Measurements from ENCODE around the gene KRTAP5-3. TPM values are rescaled to one million over a fixed set of nuclear protein-coding genes. Genes with fewer than 3 reads are reported as not detected.

Gene KRTAP5-3
- total and polyA plus RNA-seq, 12 donors = not detected

DNA sequence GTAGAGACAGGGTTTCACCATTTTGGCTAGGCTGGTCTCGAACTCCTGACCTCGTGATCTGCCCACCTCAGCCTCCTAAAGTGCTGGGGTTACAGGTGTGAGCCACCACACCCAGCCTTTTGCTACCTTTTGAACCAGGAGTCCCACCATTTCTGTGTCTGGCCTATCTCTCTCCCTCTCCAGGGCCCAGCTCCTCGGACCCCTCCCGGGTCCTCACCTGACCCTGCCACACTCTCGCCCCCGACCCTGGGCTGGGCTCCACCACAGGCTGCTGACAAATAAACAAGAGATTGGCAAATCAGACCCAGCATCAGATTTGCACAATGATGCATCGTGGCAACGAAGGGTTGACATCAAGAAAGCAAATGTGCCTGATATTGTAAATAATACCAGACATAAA is 30.1 kb upstream of the KRTAP5-3 start:
- Histone ChIP-seq H3K36me3 (no peaks in the 10 kb centered on the region), H3K9me3 (no peaks in the 10 kb centered on the region), H3K4me1 (peaks cover 0 to 28% (median 15%) of the 10 kb centered on the region in 9 donors), H3K4me3 (no peak overlapping the region), H3K27me3 (peaks cover 0 to 33% (median 16%) of the 10 kb centered on the region in 7 donors), H3K27ac (peak overlapping the region in 5 of 10 donors; percentile 9 to 70 (median 62))
- DNase-seq (no peak), ATAC-seq (no peak)
- WGBS, 2 donors = 67 to 69% methylated on average over 8 of the region's 8 CpGs
- TF ChIP-seq, protein P1, sequence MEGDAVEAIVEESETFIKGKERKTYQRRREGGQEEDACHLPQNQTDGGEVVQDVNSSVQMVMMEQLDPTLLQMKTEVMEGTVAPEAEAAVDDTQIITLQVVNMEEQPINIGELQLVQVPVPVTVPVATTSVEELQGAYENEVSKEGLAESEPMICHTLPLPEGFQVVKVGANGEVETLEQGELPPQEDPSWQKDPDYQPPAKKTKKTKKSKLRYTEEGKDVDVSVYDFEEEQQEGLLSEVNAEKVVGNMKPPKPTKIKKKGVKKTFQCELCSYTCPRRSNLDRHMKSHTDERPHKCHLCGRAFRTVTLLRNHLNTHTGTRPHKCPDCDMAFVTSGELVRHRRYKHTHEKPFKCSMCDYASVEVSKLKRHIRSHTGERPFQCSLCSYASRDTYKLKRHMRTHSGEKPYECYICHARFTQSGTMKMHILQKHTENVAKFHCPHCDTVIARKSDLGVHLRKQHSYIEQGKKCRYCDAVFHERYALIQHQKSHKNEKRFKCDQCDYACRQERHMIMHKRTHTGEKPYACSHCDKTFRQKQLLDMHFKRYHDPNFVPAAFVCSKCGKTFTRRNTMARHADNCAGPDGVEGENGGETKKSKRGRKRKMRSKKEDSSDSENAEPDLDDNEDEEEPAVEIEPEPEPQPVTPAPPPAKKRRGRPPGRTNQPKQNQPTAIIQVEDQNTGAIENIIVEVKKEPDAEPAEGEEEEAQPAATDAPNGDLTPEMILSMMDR (IDR thresholded peaks at IDR 0.05) = no peak
- intact Hi-C loops (cut with DNase I) = no loop called here

DNA sequence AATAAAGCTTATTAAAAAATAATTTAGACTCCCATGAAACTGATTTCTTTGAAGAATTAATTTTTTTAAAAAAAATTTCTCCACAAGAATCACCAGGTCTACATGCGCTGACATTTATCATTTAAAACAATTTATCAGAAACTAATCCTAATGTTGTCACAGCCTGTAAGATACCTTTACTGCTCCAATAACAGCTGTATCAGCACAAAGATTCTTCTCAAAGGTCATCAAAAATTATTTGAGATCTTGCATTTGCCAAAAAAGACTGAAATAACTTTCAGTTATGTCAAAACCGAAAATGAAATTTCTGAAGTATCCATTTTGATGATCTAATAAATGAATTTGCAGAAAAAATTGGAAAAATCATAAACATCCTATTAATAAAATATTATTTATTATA is 29.4 kb upstream of the KRTAP5-3 start:
- Histone ChIP-seq H3K4me3 (no peak overlapping the region), H3K36me3 (no peaks in the 10 kb centered on the region), H3K4me1 (peaks cover 0 to 31% (median 15%) of the 10 kb centered on the region in 9 donors), H3K9me3 (no peaks in the 10 kb centered on the region), H3K27me3 (peaks cover 0 to 35% (median 18%) of the 10 kb centered on the region in 7 donors), H3K27ac (no peak overlapping the region)
- DNase-seq = no peak
- ATAC-seq = no peak
- 91 to 94% methylated on average over 2 of the region's 2 CpGs for WGBS, 2 donors
- intact Hi-C loops (cut with DNase I) = no loop called here
- TF ChIP-seq, protein P1 (IDR thresholded peaks at IDR 0.05) = no peak

DNA sequence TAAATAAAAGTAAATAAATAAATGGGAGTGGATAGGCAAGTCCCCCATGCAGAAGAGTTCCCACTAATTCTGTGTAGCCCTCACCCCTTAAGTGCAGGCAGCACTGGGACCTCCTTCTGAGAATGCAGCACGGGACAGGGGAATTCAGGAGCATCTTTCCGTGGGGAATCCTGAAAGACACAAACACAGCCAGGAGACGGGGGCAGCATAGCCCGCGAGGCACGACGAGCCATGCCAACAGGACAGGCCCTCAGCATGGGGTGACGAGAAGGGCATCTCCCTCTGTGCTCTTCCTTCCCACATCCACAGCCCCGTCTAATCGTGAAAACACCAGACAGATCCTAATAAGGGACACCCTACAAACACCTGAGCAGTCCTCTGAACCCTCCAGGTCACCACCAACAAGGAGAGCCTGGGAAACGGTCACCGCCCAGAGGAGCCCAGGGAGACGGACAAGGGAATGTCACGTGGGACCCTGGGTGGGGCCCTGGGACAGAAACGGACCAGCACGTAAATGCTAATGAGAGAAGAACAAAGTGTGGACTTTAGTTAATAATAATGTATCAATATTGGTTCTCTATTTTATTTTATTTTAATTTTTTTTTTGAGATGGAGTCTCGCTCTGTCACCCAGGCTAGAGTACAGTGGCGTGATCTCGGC is 28.2 kb upstream of the KRTAP5-3 start:
- ATAC-seq (no peak), DNase-seq (no peak)
- Histone ChIP-seq H3K4me1 (peaks cover 0 to 39% (median 15%) of the 10 kb centered on the region in 9 donors), H3K4me3 (no peak overlapping the region), H3K9me3 (no peaks in the 10 kb centered on the region), H3K27me3 (peaks cover 0 to 44% (median 29%) of the 10 kb centered on the region in 7 donors), H3K27ac (no peak overlapping the region), H3K36me3 (no peaks in the 10 kb centered on the region)
- 88 to 89% methylated on average over 19 of the region's 19 CpGs for WGBS, 2 donors
- TF ChIP-seq, protein P1 (IDR thresholded peaks at IDR 0.05) = no peak
- intact Hi-C loops (cut with DNase I) = no loop called here

DNA sequence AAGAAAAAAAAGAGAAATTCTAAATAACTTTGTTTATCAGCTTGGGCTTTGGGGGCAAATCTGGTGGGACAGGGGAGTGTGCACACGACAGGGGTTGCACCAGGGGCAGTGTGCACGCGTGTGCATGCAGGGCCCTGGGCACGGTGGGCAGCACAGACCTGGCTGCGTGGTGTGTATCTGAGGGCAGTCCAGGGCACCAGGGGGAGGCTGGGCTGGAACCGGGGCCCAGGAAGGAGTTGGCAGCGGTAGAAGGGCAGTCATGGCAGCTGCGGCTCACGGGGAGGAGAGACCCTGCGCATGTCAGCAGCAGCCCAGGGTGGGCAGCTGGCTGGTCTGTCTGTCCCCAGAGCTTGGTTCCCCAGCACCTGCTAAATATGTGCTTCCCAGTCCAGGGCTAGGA is 25.6 kb upstream of the KRTAP5-3 start:
- Histone ChIP-seq H3K4me3 (no peak overlapping the region), H3K4me1 (peaks cover 0 to 28% (median 7%) of the 10 kb centered on the region in 9 donors), H3K36me3 (no peaks in the 10 kb centered on the region), H3K27me3 (peaks cover 0 to 50% (median 27%) of the 10 kb centered on the region in 7 donors), H3K27ac (no peak overlapping the region), H3K9me3 (no peaks in the 10 kb centered on the region)
- TF ChIP-seq, protein P1 (IDR thresholded peaks at IDR 0.05) = no peak
- 83 to 89% methylated on average over 10 of the region's 10 CpGs for WGBS, 2 donors
- DNase-seq = no peak
- no peak for ATAC-seq
- intact Hi-C loops (cut with DNase I) = no loop called here
